A673 (cell line): ENCODE results near the gene KAZN.

Source experiments
- EZH2 ChIP-seq: fragments of 200-600 bp; sonication (generic); IDR thresholded peaks from 2 replicates; pipeline ENCODE4 v1.6.1; 2017; ENCODE audit warnings: borderline replicate concordance, low read depth, mild to moderate bottlenecking, mixed read lengths, antibody characterized with exemption, low read length; ENCODE audit not compliant: poor library complexity, severe bottlenecking
- TF ChIP-seq, protein P1 (sequence below): fragments of 300-800, 200-600 bp; sonication (generic); conservative IDR thresholded peaks from 2 replicates; pipeline ENCODE4 v1.5.1; 2017; ENCODE audit warnings: low read depth, mild to moderate bottlenecking, antibody characterized with exemption, low read length, moderate library complexity, mixed read lengths

DNA sequence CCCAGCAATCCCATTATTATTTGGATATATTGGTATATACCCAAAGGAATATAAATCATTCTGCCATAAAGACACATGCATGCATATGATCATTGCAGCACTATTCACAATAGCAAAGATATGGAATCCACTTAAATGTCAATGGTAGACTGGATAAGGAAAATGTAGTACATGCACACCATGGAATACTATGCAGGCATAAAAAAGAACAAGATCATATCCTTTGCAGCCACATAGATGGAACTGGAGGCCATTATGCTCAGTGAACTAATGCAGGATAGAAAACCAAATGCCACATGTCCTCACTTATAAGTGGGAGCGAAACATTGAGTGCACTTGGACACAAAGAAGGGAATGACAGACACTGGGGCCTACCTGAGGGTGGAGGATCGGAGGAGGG, 24.6 kb downstream of the KAZN start:
- TF ChIP-seq, protein P1, sequence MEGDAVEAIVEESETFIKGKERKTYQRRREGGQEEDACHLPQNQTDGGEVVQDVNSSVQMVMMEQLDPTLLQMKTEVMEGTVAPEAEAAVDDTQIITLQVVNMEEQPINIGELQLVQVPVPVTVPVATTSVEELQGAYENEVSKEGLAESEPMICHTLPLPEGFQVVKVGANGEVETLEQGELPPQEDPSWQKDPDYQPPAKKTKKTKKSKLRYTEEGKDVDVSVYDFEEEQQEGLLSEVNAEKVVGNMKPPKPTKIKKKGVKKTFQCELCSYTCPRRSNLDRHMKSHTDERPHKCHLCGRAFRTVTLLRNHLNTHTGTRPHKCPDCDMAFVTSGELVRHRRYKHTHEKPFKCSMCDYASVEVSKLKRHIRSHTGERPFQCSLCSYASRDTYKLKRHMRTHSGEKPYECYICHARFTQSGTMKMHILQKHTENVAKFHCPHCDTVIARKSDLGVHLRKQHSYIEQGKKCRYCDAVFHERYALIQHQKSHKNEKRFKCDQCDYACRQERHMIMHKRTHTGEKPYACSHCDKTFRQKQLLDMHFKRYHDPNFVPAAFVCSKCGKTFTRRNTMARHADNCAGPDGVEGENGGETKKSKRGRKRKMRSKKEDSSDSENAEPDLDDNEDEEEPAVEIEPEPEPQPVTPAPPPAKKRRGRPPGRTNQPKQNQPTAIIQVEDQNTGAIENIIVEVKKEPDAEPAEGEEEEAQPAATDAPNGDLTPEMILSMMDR = no peak
- TF ChIP-seq EZH2 = no peak
